PC-3 (cell line): ENCODE results near the gene EAF1.

Experiments used
- EZH2 ChIP-seq: fragments of 300-600 bp; sonication (generic); IDR thresholded peaks from one replicate; pipeline ENCODE4 v1.6.1; 2017; ENCODE audit warnings: antibody characterized with exemption, mild to moderate bottlenecking, low read length; ENCODE audit not compliant: unreplicated experiment
- EZH2phosphoT487 ChIP-seq: fragments of 300-600 bp; sonication (generic); IDR thresholded peaks from 2 replicates; pipeline ENCODE4 v1.6.1; 2018; ENCODE audit warnings: mild to moderate bottlenecking, antibody characterized with exemption, low read length, borderline replicate concordance
- TF ChIP-seq, protein P1 (sequence below): fragments of 300-600 bp; sonication (generic); conservative IDR thresholded peaks from 2 replicates; pipeline ENCODE4 v1.5.1; 2017; ENCODE audit warnings: antibody characterized with exemption, low read depth, mild to moderate bottlenecking, low read length

DNA sequence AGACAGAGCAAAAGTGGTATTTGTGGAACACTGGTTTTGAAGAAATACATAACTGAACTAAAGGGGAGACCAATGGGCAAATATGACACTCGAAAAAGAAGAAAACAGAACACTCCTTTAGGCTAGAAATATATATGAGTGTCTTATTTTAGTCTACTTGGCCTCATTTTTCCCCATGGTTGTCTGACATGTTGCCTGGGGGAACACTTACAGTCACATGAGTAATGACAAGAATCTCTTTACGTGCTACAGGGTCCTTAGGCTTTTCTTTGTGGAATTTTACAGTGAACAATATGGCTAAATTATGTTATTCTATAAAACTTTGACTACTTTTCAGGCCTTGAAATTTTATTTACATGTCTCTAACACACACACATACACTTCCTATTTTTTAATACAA, 17.6 kb upstream of the EAF1 start:
- TF ChIP-seq EZH2 (no peak), EZH2phosphoT487 (no peak)
- TF ChIP-seq, protein P1, sequence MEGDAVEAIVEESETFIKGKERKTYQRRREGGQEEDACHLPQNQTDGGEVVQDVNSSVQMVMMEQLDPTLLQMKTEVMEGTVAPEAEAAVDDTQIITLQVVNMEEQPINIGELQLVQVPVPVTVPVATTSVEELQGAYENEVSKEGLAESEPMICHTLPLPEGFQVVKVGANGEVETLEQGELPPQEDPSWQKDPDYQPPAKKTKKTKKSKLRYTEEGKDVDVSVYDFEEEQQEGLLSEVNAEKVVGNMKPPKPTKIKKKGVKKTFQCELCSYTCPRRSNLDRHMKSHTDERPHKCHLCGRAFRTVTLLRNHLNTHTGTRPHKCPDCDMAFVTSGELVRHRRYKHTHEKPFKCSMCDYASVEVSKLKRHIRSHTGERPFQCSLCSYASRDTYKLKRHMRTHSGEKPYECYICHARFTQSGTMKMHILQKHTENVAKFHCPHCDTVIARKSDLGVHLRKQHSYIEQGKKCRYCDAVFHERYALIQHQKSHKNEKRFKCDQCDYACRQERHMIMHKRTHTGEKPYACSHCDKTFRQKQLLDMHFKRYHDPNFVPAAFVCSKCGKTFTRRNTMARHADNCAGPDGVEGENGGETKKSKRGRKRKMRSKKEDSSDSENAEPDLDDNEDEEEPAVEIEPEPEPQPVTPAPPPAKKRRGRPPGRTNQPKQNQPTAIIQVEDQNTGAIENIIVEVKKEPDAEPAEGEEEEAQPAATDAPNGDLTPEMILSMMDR, result no peak
